Suprapubic skin (tissue), 4 donors: ENCODE results near the gene SPDYE4. TPM values are rescaled to one million over a fixed set of nuclear protein-coding genes. Genes with fewer than 3 reads are reported as not detected.

Experiments used
- DNase-seq, 2 donors: peaks; one replicate each; pipeline ENCODE4 v3.0.0-alpha.2; 2019; ENCODE audit warnings: low spot score in 2 of 2
- H3K27ac ChIP-seq: fragments of 200-600 bp; sonication (generic); one replicate; pipeline ENCODE4 v1.5.1; 2019
- H3K27me3 ChIP-seq: fragments of 200-600 bp; sonication (generic); one replicate; pipeline ENCODE4 v1.5.1; 2019
- H3K36me3 ChIP-seq: fragments of 200-600 bp; sonication (generic); one replicate; pipeline ENCODE4 v1.5.1; 2019
- H3K4me1 ChIP-seq: fragments of 200-600 bp; sonication (generic); one replicate; pipeline ENCODE4 v1.5.1; 2019
- H3K4me3 ChIP-seq: fragments of 200-600 bp; sonication (generic); one replicate; pipeline ENCODE4 v1.5.1; 2019; ENCODE audit warnings: mild to moderate bottlenecking
- H3K9me3 ChIP-seq: fragments of 200-600 bp; sonication (generic); one replicate; pipeline ENCODE4 v1.5.1; 2019
- EP300 ChIP-seq: sonication (generic); formaldehyde crosslinking; IDR thresholded peaks from one replicate; pipeline ENCODE4 v1.6.1; 2017; ENCODE audit warnings: antibody characterized with exemption
- POLR2A ChIP-seq, 2 donors: fragments of 450-650 bp; IDR thresholded peaks; one replicate each; pipeline ENCODE4 v1.6.1; 2017; ENCODE audit warnings: antibody characterized with exemption in 2 of 2, mild to moderate bottlenecking in 2 of 2, moderate library complexity in 2 of 2
- POLR2AphosphoS5 ChIP-seq, 3 donors: sonication (generic); formaldehyde crosslinking; IDR thresholded peaks; one replicate each; pipeline ENCODE4 v1.6.1; 2017; ENCODE audit warnings: antibody characterized with exemption in 3 of 3
- WGBS: methylation state at CpG from one replicate; pipeline ENCODE4 v1.1.5; 2018; 5-methylcytosine and 5-hydroxymethylcytosine counted together
- total RNA-seq, 4 donors: library from RNA; depleted of rRNA; stranded (reverse); fragments of >200 nt; gene quantifications; one replicate each; pipeline ENCODE4 v1.1.0, GENCODE V29; 2016
- TF ChIP-seq, protein P1 (sequence below), 2 donors: fragments of 200-600 bp in 1 of 2; fragments of 450-650 bp in 1 of 2; sonication (generic) in 1 of 2; IDR thresholded peaks; one replicate each; pipeline ENCODE4 v1.5.1; 2016 to 2019; ENCODE audit warnings: antibody characterized with exemption in 2 of 2, mild to moderate bottlenecking in 1 of 2, moderate library complexity in 1 of 2

The SPDYE4 gene
- total RNA-seq, 4 donors from 2014 or later = not detected

GRCh38 chr17:8797621-8798175 is 39.4 kb upstream of the SPDYE4 start:
- peaks cover 12% of the 10 kb centered on the region for H3K4me1 ChIP-seq
- H3K27ac ChIP-seq = no peak overlapping the region
- no peak for TF ChIP-seq EP300
- no peak for TF ChIP-seq POLR2AphosphoS5 (IDR thresholded peaks at IDR 0.05)
- TF ChIP-seq POLR2A (IDR thresholded peaks at IDR 0.05) = no peak
- TF ChIP-seq, protein P1, sequence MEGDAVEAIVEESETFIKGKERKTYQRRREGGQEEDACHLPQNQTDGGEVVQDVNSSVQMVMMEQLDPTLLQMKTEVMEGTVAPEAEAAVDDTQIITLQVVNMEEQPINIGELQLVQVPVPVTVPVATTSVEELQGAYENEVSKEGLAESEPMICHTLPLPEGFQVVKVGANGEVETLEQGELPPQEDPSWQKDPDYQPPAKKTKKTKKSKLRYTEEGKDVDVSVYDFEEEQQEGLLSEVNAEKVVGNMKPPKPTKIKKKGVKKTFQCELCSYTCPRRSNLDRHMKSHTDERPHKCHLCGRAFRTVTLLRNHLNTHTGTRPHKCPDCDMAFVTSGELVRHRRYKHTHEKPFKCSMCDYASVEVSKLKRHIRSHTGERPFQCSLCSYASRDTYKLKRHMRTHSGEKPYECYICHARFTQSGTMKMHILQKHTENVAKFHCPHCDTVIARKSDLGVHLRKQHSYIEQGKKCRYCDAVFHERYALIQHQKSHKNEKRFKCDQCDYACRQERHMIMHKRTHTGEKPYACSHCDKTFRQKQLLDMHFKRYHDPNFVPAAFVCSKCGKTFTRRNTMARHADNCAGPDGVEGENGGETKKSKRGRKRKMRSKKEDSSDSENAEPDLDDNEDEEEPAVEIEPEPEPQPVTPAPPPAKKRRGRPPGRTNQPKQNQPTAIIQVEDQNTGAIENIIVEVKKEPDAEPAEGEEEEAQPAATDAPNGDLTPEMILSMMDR (IDR thresholded peaks at IDR 0.05) = no peak
- no peak overlapping the region for H3K4me3 ChIP-seq
- no peak for DNase-seq
- H3K27me3 ChIP-seq = peaks cover 29% of the 10 kb centered on the region
- H3K36me3 ChIP-seq = no peaks in the 10 kb centered on the region
- WGBS = 85% methylated on average over 13 of the region's 14 CpGs
- no peaks in the 10 kb centered on the region for H3K9me3 ChIP-seq

DNA sequence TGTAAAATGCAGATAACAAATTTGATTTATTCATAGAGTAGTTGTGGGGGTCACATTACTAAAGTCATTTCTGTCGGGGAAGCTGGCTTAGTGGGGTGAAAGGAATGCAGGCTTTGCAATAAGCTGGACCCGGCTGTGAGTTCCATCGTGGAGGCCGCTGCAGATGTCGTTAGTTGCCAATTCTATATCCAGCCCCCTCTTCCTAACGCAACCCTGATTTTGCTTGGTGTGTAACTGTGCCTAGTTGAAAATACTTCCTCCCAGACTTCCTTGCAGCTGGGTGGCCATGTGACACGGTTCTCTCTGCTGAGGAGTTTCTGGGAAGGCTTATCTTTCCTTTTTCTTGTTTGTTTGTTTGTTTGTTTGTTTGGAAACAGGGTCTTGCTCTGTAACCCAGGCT is 36.3 kb upstream of the SPDYE4 start:
- Histone ChIP-seq H3K4me3 (no peak overlapping the region), H3K27ac (no peak overlapping the region), H3K9me3 (no peaks in the 10 kb centered on the region), H3K4me1 (peaks cover 9% of the 10 kb centered on the region), H3K36me3 (no peaks in the 10 kb centered on the region), H3K27me3 (peaks cover 20% of the 10 kb centered on the region)
- 56% methylated on average over 7 of the region's 7 CpGs for WGBS
- TF ChIP-seq POLR2AphosphoS5 (IDR thresholded peaks at IDR 0.05) = no peak
- TF ChIP-seq POLR2A (IDR thresholded peaks at IDR 0.05) = no peak
- TF ChIP-seq, protein P1 (IDR thresholded peaks at IDR 0.05) = no peak
- TF ChIP-seq EP300 = no peak
- DNase-seq = no peak

GRCh38 chr17:8793649-8794048 is 35.3 kb upstream of the SPDYE4 start:
- H3K27me3 ChIP-seq = peaks cover 11% of the 10 kb centered on the region
- H3K36me3 ChIP-seq = no peaks in the 10 kb centered on the region
- TF ChIP-seq, protein P1 (IDR thresholded peaks at IDR 0.05) = no peak
- no peak for TF ChIP-seq EP300
- TF ChIP-seq POLR2AphosphoS5 (IDR thresholded peaks at IDR 0.05) = no peak
- TF ChIP-seq POLR2A (IDR thresholded peaks at IDR 0.05) = no peak
- H3K27ac ChIP-seq = no peak overlapping the region
- H3K9me3 ChIP-seq = no peaks in the 10 kb centered on the region
- DNase-seq = no peak
- WGBS = 55% methylated on average over 2 of the region's 2 CpGs
- H3K4me3 ChIP-seq = no peak overlapping the region
- no peaks in the 10 kb centered on the region for H3K4me1 ChIP-seq

DNA sequence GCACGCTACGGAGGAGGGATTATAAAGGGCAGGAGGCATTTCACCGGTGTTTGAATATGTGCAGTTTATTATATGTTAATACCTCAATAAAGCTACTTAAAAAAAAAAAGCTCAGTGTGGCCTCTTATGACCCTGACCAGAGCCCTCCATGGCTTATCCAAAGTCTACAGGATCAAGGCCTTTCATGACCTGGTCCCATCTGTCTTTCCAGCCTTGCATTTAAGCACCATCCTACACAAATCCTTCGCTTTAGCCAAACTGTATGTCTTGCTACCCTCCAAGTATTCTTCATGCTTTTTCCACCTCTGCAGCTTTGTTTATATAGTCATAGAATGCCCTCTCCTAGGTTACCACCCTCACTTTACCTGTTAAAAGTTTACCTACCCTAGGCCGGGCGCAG is 34.3 kb upstream of the SPDYE4 start:
- Histone ChIP-seq H3K4me1 (no peaks in the 10 kb centered on the region), H3K4me3 (no peak overlapping the region), H3K27ac (no peak overlapping the region), H3K36me3 (no peaks in the 10 kb centered on the region), H3K9me3 (no peaks in the 10 kb centered on the region), H3K27me3 (peaks cover under 1% of the 10 kb centered on the region)
- WGBS = 76% methylated on average over 5 of the region's 6 CpGs
- TF ChIP-seq POLR2A (IDR thresholded peaks at IDR 0.05) (no peak), POLR2AphosphoS5 (IDR thresholded peaks at IDR 0.05) (no peak), EP300 (no peak)
- TF ChIP-seq, protein P1 (IDR thresholded peaks at IDR 0.05) = no peak
- no peak for DNase-seq

DNA sequence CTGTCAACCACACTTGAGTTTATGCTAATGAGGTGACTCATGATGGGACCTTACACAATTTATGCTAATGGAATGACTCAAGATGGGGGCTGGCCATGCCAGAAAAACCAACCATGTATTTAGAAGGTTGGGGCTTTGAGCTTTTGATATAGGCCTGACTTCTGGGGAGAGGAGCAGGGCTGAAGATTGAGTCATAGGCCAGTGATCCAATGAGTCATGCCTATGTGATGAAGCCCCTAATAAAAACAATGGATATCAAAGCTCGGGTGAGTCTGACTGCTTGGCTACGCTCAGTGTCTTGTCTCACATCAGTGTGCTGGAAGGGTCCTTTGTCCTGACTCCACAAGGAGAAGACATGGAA is 33.5 kb upstream of the SPDYE4 start:
- TF ChIP-seq, protein P1 (IDR thresholded peaks at IDR 0.05) = no peak
- TF ChIP-seq EP300 (no peak), POLR2AphosphoS5 (IDR thresholded peaks at IDR 0.05) (no peak), POLR2A (IDR thresholded peaks at IDR 0.05) (no peak)
- DNase-seq = no peak
- WGBS = 66% methylated on average over 2 of the region's 2 CpGs

More for the DNA sequence above, 33.5 kb upstream of the SPDYE4 start:
- no peak overlapping the region for H3K27ac ChIP-seq
- H3K36me3 ChIP-seq = no peaks in the 10 kb centered on the region
- no peaks in the 10 kb centered on the region for H3K4me1 ChIP-seq
- H3K9me3 ChIP-seq = no peaks in the 10 kb centered on the region
- H3K27me3 ChIP-seq = no peaks in the 10 kb centered on the region
- H3K4me3 ChIP-seq = no peak overlapping the region
